Renal cortical epithelial cell (primary cell): ENCODE measurements around the gene MBIP. TPM values are rescaled to one million over a fixed set of nuclear protein-coding genes. Genes with fewer than 3 reads are reported as not detected.

Source experiments
- DNase-seq: peaks from one replicate; pipeline ENCODE4 v3.0.0-alpha.2; 2011; ENCODE audit warnings: low read depth
- total RNA-seq: library from RNA; depleted of rRNA; stranded (reverse); fragments of >200 nt; gene quantifications from 2 replicates; pipeline ENCODE4 v1.2.3, GENCODE V29; 2014

Gene MBIP
- total RNA-seq, 1 donor from 2014 or later: 24.2 TPM

DNA sequence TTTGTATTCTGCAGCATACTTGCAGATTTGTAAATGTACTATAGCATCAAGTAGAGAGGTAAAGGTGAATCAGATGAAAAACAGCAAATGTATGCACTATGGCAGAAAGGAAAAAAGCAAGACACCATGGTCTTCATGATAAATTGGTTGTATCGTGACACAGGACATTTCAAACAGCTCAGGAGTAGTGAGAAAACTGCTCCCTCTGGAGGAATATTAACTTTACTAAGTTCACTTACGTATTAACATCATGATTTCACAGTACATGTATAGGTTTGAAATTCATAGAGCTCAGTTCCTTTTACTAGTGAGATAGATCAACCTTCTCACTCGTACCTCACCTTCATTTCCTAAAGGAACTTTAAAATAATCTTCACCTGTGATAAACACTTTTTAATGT lies 6.5 kb downstream of the MBIP start:
- no peak for DNase-seq

DNA sequence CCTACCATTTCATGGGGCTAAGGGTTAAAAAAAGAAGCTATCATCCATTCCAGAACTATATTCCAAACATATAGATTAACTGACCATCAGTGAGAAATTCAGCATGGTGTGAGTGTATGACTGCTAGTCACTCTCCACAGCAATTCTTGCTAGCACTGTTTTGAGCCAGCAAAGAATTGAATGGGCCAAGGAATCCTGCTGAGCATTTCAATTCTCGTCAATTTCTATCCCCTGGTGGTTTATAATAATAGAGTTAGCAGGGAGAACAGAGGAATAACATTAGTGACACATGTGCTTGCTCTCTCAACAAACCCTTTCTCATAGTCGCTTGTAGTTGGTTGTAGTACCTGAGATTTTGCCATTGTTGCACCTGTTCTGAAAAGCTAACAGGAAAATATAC lies 7.2 kb downstream of the MBIP start:
- DNase-seq: no peak

GRCh38 chr14:36306836-36307235 lies 13.6 kb downstream of the MBIP start:
- DNase-seq: no peak

DNA sequence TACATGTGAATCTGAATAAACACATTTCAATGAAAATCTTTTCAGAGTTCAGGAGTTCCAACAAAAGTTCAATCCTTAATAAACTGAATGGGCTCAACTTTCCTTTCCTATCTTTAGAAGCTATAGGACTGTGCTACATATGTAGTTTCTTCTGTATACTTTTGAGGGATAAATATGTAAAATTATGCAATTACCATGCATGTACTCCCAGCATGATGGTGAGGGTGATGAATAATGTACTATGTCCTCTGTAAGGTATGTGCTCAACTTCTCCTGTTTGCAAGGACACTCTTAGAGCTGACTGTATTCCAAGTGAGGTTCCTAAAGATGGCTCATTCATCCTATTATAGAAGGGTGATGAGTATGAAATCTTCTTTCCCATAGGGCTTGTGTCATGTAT lies 15.5 kb downstream of the MBIP start:
- no peak for DNase-seq

GRCh38 chr14:36303960-36304359 lies 16.5 kb downstream of the MBIP start:
- DNase-seq: no peak

DNA sequence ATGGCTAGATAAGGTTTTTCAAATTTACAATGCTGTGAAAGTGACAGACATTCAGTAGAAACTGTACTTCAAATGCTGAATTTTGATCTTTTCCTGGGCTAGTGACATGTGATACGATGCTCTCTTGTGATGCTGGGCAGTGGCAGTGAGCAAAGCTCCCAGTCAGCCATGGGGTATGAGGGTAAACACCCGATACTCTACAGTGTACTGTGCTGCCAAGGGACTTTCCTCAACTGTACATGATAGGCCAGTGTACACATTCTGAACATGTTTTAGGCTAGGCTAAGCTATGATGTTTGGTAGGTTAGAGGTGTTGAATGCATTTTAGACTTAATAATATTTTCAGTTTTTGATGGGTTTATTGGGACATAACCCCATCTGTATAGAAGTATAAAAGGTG lies 17.6 kb downstream of the MBIP start:
- no peak for DNase-seq

DNA sequence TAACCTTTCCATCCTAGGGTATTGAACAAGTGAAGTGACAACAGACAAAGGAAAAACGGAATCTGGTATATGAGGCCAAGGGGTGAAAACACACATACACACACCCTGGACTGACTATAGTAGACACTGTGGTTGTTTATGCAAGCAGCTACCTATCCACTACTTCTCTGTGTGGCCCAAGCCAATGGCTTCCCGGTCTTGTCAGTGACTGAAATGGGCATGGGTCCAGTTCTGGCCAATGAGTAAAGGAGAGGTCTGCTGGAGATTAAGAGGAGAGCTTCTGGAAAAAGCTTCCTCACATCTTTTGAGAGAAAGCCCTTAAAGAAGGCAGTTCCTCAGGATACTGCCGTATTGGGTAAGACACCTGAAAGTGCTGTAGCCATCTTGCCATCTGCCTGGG lies 19.3 kb downstream of the MBIP start:
- no peak for DNase-seq

- peak; percentile 62 for DNase-seq
These were observed 20.1 kb downstream of the MBIP start for GRCh38 chr14:36300337-36300736.

DNA sequence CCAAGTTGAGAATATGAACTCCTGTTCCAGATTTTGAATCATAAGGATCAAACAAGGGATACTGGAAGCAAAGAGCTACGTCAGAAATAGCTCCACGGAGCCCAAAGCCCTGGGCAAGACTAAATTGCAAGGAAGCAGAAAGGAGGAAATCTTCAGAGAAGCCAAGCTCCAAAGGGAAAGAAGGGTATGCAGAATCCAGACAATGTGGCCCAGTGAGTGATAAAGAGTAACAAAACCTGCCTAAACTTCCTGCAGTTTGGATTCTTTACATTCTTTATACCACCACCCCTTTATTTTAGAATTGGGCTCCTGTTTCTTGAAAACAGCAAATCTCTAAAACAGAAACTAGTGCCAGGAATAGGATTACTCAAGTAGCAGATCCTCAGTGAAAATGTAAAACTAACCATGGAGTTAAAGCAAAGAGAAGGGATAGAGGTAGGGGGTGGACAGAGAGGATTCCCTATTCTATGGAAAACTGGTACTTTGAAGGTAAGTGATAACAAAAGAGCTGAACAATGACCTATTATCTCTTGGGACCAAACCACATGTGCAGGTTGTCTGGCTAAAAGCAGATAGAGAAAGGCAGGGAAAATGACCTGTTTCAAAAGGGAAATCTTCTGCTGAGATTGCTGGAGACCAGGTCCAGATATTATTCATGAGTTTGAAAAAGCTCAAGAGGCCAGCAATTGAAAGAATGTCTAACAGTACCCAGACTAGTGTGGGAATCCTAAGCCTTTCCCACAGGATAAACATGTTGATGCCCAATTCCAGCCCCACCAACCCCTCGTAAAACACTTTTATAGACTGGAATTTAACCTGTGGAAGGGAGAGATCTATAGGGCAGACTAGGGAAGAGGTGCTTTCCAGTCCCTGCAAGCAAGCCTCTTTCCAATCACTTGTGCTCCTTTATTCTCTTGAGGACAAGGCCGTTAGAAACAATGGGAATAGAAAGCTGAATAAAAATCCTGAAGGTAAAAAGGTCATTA lies 24.5 kb downstream of the MBIP start:
- DNase-seq: no peak

DNA sequence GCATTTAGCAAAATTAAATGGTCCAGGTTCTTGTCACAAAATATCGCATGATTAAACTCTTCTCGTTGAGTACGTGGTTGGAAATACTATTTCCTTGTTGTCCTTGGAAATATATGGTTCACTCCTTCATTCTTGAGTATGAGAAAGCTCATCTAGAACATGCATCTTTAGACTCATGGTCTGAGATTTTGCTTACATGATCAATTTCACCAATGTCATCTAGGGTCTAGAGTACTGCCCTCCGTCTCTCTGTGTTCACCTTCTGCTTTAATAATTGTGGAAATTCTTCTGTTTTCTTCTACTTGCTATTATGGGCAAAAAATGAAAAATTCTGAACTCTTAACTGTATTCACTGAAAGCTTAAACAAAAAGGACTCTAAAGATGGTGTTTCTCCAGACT lies 25.9 kb downstream of the MBIP start:
- DNase-seq: no peak

DNA sequence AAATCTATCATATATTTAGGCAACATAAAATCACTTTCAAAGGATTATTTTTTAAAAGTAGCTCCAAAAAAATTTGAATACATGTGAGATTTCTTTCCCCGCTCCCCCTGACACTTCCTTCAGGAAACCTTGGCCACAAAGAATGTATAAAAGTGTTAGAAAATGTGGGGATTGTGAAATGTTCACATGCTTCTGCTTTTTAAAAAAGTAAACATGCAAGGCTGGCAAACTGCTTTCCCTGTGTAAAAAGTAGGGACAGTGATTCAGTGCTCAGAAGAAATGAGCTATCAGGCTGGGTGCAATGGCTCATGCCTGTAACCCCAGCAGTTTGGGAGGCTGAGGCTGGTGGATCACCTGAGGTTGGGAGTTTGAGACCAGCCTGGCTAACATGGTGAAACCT lies 26.6 kb downstream of the MBIP start:
- DNase-seq: peak; percentile 75

DNA sequence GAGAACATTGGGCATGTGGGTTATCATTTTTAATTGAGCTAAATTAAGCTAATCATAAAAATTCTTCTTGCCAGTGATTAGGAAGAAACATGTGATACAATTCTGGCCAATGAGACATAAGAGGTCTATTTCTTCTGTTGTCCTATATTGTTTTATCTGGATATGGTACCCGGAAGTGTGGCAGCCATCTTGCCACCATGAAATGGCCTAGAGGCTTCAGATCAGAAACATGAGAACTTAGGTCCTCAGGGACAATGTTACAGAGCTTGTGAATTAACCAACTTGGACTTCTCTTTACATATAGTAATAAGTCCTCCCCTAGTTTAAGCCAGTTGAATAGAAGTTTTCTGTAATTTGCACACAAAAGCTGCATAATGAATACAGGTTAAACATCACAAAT lies 30.5 kb downstream of the MBIP start:
- no peak for DNase-seq

- no peak for DNase-seq
These were observed 31.9 kb downstream of the MBIP start for GRCh38 chr14:36288496-36288895.

DNA sequence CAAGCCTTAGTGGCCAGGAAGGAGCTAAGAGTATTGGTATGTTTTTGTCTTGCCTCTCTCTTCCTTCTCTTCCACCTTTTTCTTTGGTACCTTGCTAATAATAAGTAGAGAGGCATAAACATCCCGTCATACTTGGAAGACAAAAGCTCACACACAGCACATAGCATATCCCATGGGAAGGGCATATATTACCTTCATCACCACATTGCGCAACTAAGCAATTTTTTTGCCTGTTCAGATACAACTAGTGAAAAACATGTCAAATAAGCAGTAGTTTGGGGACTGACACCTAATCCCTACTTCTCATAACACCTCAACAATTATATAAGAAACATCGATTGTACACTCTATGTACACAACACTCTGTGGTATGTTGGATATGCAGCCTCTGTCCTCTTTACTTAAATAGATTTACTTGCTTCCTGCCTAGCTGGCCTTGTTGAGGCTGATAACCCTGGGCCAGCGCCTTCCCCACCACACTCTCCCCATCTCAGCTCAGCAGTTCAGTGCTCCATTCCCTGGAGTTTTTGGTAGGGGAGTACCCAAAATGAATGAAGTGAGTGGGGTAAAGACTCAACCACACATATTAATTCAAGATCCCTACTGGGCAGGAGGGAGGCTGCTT lies 35.4 kb downstream of the MBIP start:
- DNase-seq: no peak

GRCh38 chr14:36281309-36281708 lies 39.1 kb downstream of the MBIP start:
- no peak for DNase-seq

- DNase-seq: no peak
These were observed 40.9 kb downstream of the MBIP start for GRCh38 chr14:36279306-36280190.

- no peak for DNase-seq
These were observed 44.7 kb downstream of the MBIP start for GRCh38 chr14:36275741-36276140.

DNA sequence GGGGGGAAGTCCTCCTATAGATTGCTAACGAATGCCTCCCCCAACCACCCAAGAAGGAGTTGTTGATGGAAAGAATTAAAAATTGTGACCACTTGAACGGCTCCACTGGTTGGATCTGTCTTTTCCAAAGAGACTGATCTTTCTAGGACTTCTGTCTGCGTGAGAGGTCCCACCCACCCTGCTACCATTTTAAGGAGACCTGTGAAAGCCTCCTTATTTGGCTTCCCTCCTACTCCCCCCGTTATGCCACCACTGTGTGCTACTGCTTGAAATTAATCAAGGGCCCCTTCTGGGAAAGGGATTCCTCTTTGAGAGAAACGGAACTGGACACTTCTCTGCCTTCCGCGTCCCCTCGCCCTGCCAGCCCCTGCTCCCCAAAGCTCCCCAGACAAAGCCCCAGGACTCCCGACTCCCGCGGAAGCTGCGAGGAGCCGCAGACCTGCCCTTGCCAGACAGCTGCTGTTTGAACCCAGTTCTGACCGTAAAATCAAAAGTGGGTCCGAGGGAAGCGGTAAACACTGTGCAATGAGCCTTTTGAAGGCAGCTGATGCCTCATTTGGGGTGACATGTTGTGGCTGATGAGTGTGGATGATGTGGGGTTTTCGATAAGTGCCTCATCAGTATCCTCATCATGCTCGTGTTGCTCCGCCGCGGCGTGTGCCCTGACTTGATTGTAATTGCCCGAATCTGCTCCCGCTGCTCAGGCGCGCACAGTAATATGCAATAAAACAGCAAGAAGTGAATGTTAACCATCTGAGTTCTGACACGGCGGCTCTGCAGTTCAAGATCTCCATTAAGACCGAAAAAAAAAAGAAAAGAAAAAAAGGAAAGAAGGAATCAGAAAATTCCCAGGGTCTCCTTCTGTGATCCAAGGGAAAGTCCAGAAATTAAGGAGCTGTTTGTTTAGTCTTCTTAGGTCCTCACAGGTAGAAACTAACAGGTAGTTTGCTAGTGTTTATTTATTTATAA lies 48.2 kb downstream of the MBIP start:
- DNase-seq: peak; percentile 7

DNA sequence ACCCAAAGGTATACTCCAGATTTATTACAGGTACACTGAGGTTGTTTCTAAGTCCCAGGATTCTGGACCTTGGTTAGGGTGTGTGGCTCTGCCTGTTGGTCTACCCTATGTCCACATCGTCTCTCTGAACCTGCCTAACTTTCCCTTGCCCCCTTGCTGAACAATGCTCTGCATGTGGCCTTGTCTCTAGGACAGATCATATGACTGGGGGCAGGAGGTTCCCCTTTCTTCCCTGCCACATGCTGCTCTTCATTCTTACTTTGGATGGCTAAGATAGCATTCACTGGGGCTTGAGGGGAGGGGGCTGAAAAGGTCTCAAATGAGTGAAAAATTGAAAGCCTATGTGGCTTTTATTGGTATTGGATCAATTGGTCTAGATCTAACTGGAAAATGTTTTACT lies 49.2 kb downstream of the MBIP start:
- DNase-seq: no peak

DNA sequence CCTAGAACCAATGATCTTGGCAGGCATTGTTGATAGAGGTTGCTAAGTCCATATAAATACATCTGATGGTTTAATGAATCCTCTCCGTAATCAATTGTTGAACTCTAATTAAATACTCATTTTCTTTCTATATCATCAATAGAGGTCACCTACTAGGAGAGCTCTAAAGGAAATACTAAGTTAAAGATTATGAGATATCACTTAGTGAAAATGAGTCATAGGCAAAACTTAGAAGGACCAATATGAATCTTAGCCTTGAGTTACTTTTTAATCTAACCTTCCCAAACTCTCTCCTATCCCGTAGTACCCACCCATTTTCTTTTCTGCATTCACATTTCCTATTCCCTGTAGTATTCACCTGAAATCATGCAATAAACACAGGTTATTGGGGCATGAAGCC lies 50.2 kb downstream of the MBIP start:
- DNase-seq: no peak

DNA sequence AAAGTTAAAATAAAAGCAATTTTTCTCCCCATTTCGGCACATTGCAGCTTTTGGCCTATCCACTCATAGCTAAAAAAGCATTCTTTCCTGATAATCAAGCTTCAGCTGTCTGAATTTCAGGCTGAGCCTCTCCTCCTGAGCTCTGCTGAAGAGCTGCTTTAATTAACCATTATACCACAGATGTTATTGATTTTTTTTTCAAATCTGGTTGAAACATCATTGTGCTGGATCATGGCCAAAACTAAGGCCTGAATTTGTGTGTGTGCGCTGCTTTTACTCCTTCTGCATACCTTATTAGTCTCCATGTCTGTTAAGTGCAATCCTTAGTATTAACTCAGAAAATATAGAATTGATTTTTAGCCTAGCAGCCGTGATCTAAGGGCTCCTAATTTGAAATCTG lies 52.3 kb downstream of the MBIP start:
- DNase-seq: no peak
